ENCODE data around the gene NAPEPLD. TPM values are rescaled to one million over a fixed set of nuclear protein-coding genes. Genes with fewer than 3 reads are reported as not detected.

The NAPEPLD gene
- total and polyA plus RNA-seq, 12 donors, result 2.5 to 24.4 (median 16.2) TPM

Other genes starting within 250 kb of the NAPEPLD start
- 10 to 100 TPM in 1 of 9 donors, 1 to 10 TPM in 8; 1.5 to 26.3 (median 3.4) TPM for gene LRRC17, start 236.1 kb downstream of the NAPEPLD start, total RNA-seq
- gene LRRC17, start 236.1 kb downstream of the NAPEPLD start, polyA plus RNA-seq, result 1 to 10 TPM; 2.7 to 4.0 (median 2.7) TPM
- 1 to 10 TPM; 1.9 to 6.8 (median 3.0) TPM for gene FBXL13, start 74.3 kb downstream of the NAPEPLD start, total RNA-seq
- gene FBXL13, start 74.3 kb downstream of the NAPEPLD start, polyA plus RNA-seq, result 1 to 10 TPM in 1 of 3 donors, under 1 TPM in 2; 0.61 to 5.7 (median 0.64) TPM
- gene ARMC10, start 74.0 kb downstream of the NAPEPLD start, total RNA-seq, result 10 to 100 TPM; 36.8 to 57.9 (median 44.6) TPM
- 10 to 100 TPM; 15.6 to 44.8 (median 25.9) TPM for gene ARMC10, start 74.0 kb downstream of the NAPEPLD start, polyA plus RNA-seq
- gene PMPCB, start 148.3 kb upstream of the NAPEPLD start, total RNA-seq, result 100 to 1,000 TPM in 2 of 9 donors, 10 to 100 TPM in 7; 58.8 to 120 (median 80.6) TPM
- 100 to 1,000 TPM in 1 of 3 donors, 10 to 100 TPM in 2; 51.9 to 147 (median 64.7) TPM for gene PMPCB, start 148.3 kb upstream of the NAPEPLD start, polyA plus RNA-seq
- gene DNAJC2, start 195.7 kb upstream of the NAPEPLD start, total RNA-seq, result 10 to 100 TPM in 7 of 9 donors, 1 to 10 TPM in 2; 5.5 to 36.7 (median 16.4) TPM
- 10 to 100 TPM; 32.8 to 58.0 (median 54.6) TPM for gene DNAJC2, start 195.7 kb upstream of the NAPEPLD start, polyA plus RNA-seq
- gene PSMC2, start 198.5 kb upstream of the NAPEPLD start, total RNA-seq, result 100 to 1,000 TPM in 6 of 9 donors, 10 to 100 TPM in 3; 78.8 to 323 (median 124) TPM
- 100 to 1,000 TPM in 1 of 3 donors, 10 to 100 TPM in 2; 74.5 to 355 (median 86.6) TPM for gene PSMC2, start 198.5 kb upstream of the NAPEPLD start, polyA plus RNA-seq